Esophagus squamous epithelium (tissue), 5 donors: ENCODE results near the gene HSDL2. TPM values are rescaled to one million over a fixed set of nuclear protein-coding genes. Genes with fewer than 3 reads are reported as not detected.

Source experiments
- DNase-seq: peaks from one replicate; lab custom pipeline; 2025; lab: John Stamatoyannopoulos, UW
- H3K27ac ChIP-seq, 4 donors: fragments of 200-600 bp; sonication (generic); one replicate each; pipeline ENCODE4 v1.5.1; 2016 to 2019; ENCODE audit warnings: mild to moderate bottlenecking in 1 of 4
- H3K27me3 ChIP-seq, 4 donors: fragments of 200-600 bp; sonication (generic); 1 replicate in 3 of 4; 2 replicates in 1 of 4; pipeline versions ENCODE4 v1.5.1 to v1.6.0; 2017 to 2021; ENCODE audit warnings: antibody characterized with exemption in 1 of 4
- H3K36me3 ChIP-seq, 3 donors: fragments of 200-600 bp; sonication (generic); one replicate each; pipeline ENCODE4 v1.5.1; 2016 to 2019
- H3K4me1 ChIP-seq, 3 donors: fragments of 200-600 bp; sonication (generic); one replicate each; pipeline ENCODE4 v1.5.1; 2017 to 2019
- H3K4me3 ChIP-seq, 4 donors: fragments of 200-600 bp; sonication (generic); 1 replicate in 3 of 4; 2 replicates in 1 of 4; pipeline ENCODE4 v1.5.1; 2016 to 2019; ENCODE audit warnings: mild to moderate bottlenecking in 2 of 4, moderate library complexity in 1 of 4
- H3K9me3 ChIP-seq, 3 donors: fragments of 200-600 bp; sonication (generic); one replicate each; pipeline ENCODE4 v1.5.1; 2016 to 2019
- POLR2A ChIP-seq, 4 donors: fragments of 450-650 bp; IDR thresholded peaks; one replicate each; pipeline ENCODE4 v1.6.1; 2017; ENCODE audit warnings: antibody characterized with exemption in 4 of 4, mild to moderate bottlenecking in 4 of 4, moderate library complexity in 3 of 4
- WGBS, 2 donors: methylation state at CpG; one replicate each; pipeline ENCODE4 v1.1.5; 2018; 5-methylcytosine and 5-hydroxymethylcytosine counted together
- intact Hi-C: fragments of 100-400 bp; cut with DNase I; formaldehyde crosslinking; loops from one replicate; pipeline ENCODE4 v1.15.0; 2022
- total RNA-seq, 4 donors: library from RNA; depleted of rRNA; stranded (reverse); fragments of >200 nt; gene quantifications; one replicate each; pipeline ENCODE4 v1.1.0, GENCODE V29; 2016
- TF ChIP-seq, protein P1 (sequence below), 6 experiments: fragments of 450-650 bp in 4 of 6; fragments of 200-600 bp in 2 of 6; sonication (generic) in 2 of 6; IDR thresholded peaks; one replicate each; pipeline ENCODE4 v1.5.1; 2016 to 2019; ENCODE audit warnings: antibody characterized with exemption in 6 of 6, mild to moderate bottlenecking in 4 of 6, moderate library complexity in 4 of 6
- donor health status: DM: yes; HTN: yes; CAD: no.

The HSDL2 gene
- total RNA-seq, 4 donors from 2014 or later: 18.5 to 49.4 (median 36.0) TPM

DNA sequence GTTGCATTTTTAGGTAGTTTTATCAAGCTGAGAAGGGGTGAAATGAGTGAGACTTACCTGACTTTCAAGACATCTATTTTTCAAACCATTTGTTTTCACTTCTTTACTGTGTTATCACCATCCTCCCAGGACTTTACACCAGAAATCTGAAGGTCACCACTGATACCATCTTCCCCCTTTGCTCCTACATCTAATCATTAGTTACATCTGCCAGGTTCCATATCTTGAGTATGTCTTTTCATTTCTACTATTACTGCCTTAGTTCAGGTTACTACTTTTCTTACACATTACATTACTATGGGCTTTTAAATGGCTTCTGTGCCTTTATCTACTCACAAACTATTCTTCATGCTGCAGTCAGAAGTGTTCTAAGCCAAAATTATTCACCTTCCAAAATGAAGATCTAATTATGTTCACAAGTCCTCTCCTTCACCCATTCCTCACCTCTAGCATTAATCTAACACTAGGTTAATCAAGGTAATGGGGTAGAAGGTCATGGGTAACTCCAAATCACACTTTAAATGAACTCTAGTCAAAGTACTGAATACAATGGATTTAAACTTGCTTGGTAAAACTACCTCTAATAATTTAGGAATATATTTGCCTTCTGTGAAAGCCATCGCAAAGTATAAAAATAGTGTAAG, 2.1 kb upstream of the HSDL2 start:
- no peaks in the 10 kb centered on the region for H3K36me3 ChIP-seq
- peaks cover 0 to 47% (median 27%) of the 10 kb centered on the region in 3 donors for H3K4me1 ChIP-seq
- WGBS, 2 donors: 46 to 55% methylated on average over 1 of the region's 1 CpG
- intact Hi-C loops: no loop called here
- no peaks in the 10 kb centered on the region for H3K9me3 ChIP-seq
- peak overlapping the region in 2 of 4 donors; percentile 98 to 99 for H3K27ac ChIP-seq
- no peak for DNase-seq
- H3K27me3 ChIP-seq: no peaks in the 10 kb centered on the region
- peak overlapping the region; percentile 61 to 99 (median 89) for H3K4me3 ChIP-seq
- TF ChIP-seq POLR2A (IDR thresholded peaks at IDR 0.05): no peak
- TF ChIP-seq, protein P1, sequence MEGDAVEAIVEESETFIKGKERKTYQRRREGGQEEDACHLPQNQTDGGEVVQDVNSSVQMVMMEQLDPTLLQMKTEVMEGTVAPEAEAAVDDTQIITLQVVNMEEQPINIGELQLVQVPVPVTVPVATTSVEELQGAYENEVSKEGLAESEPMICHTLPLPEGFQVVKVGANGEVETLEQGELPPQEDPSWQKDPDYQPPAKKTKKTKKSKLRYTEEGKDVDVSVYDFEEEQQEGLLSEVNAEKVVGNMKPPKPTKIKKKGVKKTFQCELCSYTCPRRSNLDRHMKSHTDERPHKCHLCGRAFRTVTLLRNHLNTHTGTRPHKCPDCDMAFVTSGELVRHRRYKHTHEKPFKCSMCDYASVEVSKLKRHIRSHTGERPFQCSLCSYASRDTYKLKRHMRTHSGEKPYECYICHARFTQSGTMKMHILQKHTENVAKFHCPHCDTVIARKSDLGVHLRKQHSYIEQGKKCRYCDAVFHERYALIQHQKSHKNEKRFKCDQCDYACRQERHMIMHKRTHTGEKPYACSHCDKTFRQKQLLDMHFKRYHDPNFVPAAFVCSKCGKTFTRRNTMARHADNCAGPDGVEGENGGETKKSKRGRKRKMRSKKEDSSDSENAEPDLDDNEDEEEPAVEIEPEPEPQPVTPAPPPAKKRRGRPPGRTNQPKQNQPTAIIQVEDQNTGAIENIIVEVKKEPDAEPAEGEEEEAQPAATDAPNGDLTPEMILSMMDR (IDR thresholded peaks at IDR 0.05): no peak

DNA sequence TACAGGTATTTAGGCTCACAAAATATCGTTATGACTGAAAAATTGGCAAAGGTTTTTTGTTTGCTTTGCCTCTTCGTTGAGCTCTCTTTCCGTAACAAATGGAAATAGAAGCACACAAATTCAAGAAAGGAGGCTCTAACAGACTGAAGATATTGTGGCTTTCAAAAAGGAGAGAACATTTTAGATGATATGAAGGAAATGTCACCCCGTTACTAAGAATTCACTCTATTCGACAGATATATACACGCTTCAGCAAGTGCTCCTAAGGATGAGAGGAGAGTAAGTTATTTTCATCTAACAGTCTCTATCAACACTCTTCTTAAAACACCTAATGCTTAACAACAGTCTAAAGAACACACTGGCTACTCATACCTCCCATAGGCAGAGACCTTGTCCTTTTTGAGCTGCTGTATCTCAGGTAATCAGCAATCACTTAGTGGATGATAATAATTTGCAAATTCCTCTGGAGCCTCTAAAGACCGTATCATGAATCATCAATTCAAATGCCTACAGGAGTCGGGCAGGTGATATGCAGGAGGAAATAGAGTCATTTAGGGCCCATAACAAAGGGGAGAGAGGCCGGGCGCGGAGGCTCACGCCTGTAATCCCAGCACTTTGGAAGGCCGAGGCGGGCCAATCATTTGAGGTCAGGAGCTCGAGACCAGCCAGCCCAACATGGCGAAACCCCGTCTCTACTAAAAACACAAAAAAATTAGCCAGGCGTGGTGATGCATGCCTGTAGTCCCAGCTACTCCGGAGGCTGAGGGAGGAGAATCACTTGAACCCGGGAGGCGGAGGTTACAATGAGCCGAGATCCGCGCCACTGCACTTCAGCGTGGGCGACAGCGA, 1.4 kb upstream of the HSDL2 start:
- Histone ChIP-seq H3K36me3 (no peaks in the 10 kb centered on the region), H3K27me3 (no peaks in the 10 kb centered on the region), H3K27ac (peak overlapping the region; percentile 88 to 99 (median 98)), H3K4me3 (peak overlapping the region; percentile 61 to 99 (median 89)), H3K9me3 (no peaks in the 10 kb centered on the region), H3K4me1 (peaks cover 0 to 54% (median 27%) of the 10 kb centered on the region in 3 donors)
- TF ChIP-seq POLR2A (IDR thresholded peaks at IDR 0.05): no peak
- TF ChIP-seq, protein P1 (IDR thresholded peaks at IDR 0.05): no peak
- 9 to 10% methylated on average over 27 of the region's 27 CpGs for WGBS, 2 donors
- no peak for DNase-seq
- intact Hi-C loops: no loop called here

DNA sequence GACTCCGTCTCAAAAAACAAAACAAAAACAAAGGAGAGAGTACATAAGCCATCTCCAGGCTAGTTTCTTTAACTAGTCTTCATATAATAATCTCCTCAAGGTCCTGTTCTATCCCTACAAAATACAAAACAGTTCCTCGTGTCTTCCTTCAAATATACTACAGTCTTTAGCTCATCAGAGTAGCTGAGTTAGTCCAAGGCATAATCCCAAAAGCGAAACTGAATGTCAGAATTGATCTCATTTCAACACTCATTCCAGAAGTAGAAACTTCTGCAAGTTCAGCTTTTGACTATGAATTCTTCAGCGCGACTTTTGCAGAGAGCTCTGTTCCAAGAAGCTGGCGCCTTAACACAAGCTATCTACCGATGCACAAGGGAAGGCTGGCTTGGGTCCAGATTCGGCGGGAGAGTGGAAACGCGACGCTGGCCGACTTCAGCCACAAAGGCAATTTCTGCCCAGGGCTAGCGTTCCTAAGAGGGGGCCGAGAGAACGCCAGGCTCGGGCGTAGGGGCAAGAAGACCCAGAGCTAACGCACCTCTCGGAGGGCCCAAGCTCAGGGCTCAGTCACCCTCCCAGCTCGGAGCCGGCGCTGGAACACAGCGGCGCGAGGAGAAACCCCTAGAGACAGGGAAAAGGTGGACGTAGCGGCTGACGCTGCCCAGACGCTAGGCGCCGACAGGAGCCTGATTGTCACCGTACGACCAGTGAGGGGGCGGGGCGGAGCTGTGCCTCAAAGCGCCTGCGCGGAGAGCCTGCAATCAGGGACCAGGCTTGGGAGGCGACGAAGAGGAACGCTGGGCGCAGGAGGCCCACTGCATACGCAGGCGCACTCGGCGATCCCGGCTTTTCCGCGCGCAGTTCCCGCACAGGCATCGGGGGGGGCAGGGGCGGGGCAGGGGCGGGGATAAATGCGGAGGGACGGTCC, 469 bp upstream of the HSDL2 start:
- no peaks in the 10 kb centered on the region for H3K9me3 ChIP-seq
- peak overlapping the region; percentile 61 to 99 (median 89) for H3K4me3 ChIP-seq
- no peaks in the 10 kb centered on the region for H3K27me3 ChIP-seq
- H3K27ac ChIP-seq: peak overlapping the region; percentile 88 to 99 (median 98)
- peak; percentile 88 for DNase-seq
- WGBS, 2 donors: 0% methylated on average over 5 to 19 of the region's 57 CpGs
- intact Hi-C loops: no loop called here
- H3K4me1 ChIP-seq: peaks cover 0 to 63% (median 27%) of the 10 kb centered on the region in 3 donors
- TF ChIP-seq, protein P1 (IDR thresholded peaks at IDR 0.05): peak in 4 of 6 experiments; percentile 8 to 28 (median 20)
- peak in 3 of 4 donors; percentile 70 to 94 (median 93) for TF ChIP-seq POLR2A (IDR thresholded peaks at IDR 0.05)
- no peaks in the 10 kb centered on the region for H3K36me3 ChIP-seq

DNA sequence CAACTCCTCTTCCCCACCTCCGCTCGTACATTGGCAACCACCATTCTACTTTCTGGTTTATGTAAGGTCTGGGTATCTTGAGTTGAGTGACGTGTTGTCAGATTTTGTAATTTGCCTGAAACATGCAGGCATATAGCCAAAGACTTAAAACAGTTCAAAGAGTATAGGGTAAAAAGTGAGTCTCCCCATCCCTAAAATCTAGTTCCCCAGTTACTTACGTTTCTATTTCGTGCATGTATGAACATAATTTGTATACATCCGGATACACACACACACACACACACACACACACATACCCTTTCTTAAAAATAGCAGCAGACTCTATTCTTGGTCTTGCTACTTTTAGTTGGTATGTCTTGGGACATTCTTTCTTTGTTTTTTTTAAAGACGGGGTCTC, 915 bp downstream of the HSDL2 start:
- intact Hi-C loops: no loop called here
- peak overlapping the region; percentile 61 to 99 (median 89) for H3K4me3 ChIP-seq
- no peak for TF ChIP-seq POLR2A (IDR thresholded peaks at IDR 0.05)
- TF ChIP-seq, protein P1 (IDR thresholded peaks at IDR 0.05): no peak
- H3K4me1 ChIP-seq: peaks cover 0 to 76% (median 27%) of the 10 kb centered on the region in 3 donors
- DNase-seq: no peak
- 24 to 32% methylated on average over 7 of the region's 7 CpGs for WGBS, 2 donors
- no peaks in the 10 kb centered on the region for H3K27me3 ChIP-seq
- H3K27ac ChIP-seq: peak overlapping the region; percentile 88 to 99 (median 98)
- H3K36me3 ChIP-seq: no peaks in the 10 kb centered on the region
- H3K9me3 ChIP-seq: no peaks in the 10 kb centered on the region
